ENCODE measurements around the gene CDYL2.
"Not testable (repeated sequence)": the region's sequence is repeated elsewhere in the genome, so short reads cannot be mapped to it uniquely, and the experiment has no call there.

CDYL2 gene

GRCh38 chr16:80671281-80671849 lies 133.0 kb downstream of the CDYL2 start:
- no peak for DNase-seq (ENCODE audit: low read depth, low spot score)

- no peak for DNase-seq (ENCODE audit: low read depth, low spot score)
These were observed 134.1 kb downstream of the CDYL2 start for GRCh38 chr16:80670170-80670865.

- no peak for DNase-seq (ENCODE audit: low read depth, low spot score)
These were observed 134.7 kb downstream of the CDYL2 start for GRCh38 chr16:80669673-80670072.

- no peak for DNase-seq (ENCODE audit: low read depth, low spot score)
These were observed 136.5 kb downstream of the CDYL2 start for GRCh38 chr16:80667925-80668324.

- DNase-seq (ENCODE audit: low read depth, low spot score), result no peak
These were observed 137.2 kb downstream of the CDYL2 start for GRCh38 chr16:80667251-80667560.

GRCh38 chr16:80666378-80667250 lies 137.8 kb downstream of the CDYL2 start:
- DNase-seq (ENCODE audit: low read depth, low spot score), result no peak

GRCh38 chr16:80665356-80665755 lies 139.0 kb downstream of the CDYL2 start:
- no peak for DNase-seq (ENCODE audit: low read depth, low spot score)

- DNase-seq (ENCODE audit: low read depth, low spot score), result no peak
These were observed 139.6 kb downstream of the CDYL2 start for GRCh38 chr16:80664786-80665185.

- DNase-seq (ENCODE audit: low read depth, low spot score), result no peak
These were observed 140.2 kb downstream of the CDYL2 start for GRCh38 chr16:80664226-80664625.

GRCh38 chr16:80663078-80663477 lies 141.3 kb downstream of the CDYL2 start:
- DNase-seq (ENCODE audit: low read depth, low spot score), result no peak

- no peak for DNase-seq (ENCODE audit: low read depth, low spot score)
These were observed 144.5 kb downstream of the CDYL2 start for GRCh38 chr16:80659865-80660264.

- DNase-seq (ENCODE audit: low read depth, low spot score), result no peak
These were observed 147.7 kb downstream of the CDYL2 start for GRCh38 chr16:80656711-80657150.

- no peak for DNase-seq (ENCODE audit: low read depth, low spot score)
These were observed 148.2 kb downstream of the CDYL2 start for GRCh38 chr16:80656161-80656560.

- DNase-seq (ENCODE audit: low read depth, low spot score), result no peak
These were observed 148.6 kb downstream of the CDYL2 start for GRCh38 chr16:80655751-80656150.

GRCh38 chr16:80654094-80654862 lies 150.1 kb downstream of the CDYL2 start:
- DNase-seq (ENCODE audit: low read depth, low spot score), result no peak

- no peak for DNase-seq (ENCODE audit: low read depth, low spot score)
These were observed 152.0 kb downstream of the CDYL2 start for GRCh38 chr16:80652441-80652840.

GRCh38 chr16:80650281-80650680 lies 154.1 kb downstream of the CDYL2 start:
- not testable (repeated sequence) for DNase-seq (ENCODE audit: low read depth, low spot score)

- DNase-seq (ENCODE audit: low read depth, low spot score), result no peak
These were observed 164.1 kb downstream of the CDYL2 start for GRCh38 chr16:80640316-80640715.

GRCh38 chr16:80639636-80640035 lies 164.8 kb downstream of the CDYL2 start:
- DNase-seq (ENCODE audit: low read depth, low spot score), result no peak

GRCh38 chr16:80637621-80638020 lies 166.8 kb downstream of the CDYL2 start:
- DNase-seq (ENCODE audit: low read depth, low spot score), result no peak

GRCh38 chr16:80631581-80631980 lies 172.8 kb downstream of the CDYL2 start:
- no peak for DNase-seq (ENCODE audit: low read depth, low spot score)

GRCh38 chr16:80628254-80628653 lies 176.1 kb downstream of the CDYL2 start:
- no peak for DNase-seq (ENCODE audit: low read depth, low spot score)
